CD4-positive, CD25-positive, alpha-beta regulatory T cell (primary cell): ENCODE data around the gene SMIM30. TPM values are rescaled to one million over a fixed set of nuclear protein-coding genes. Genes with fewer than 3 reads are reported as not detected.
"Not testable (repeated sequence)": the region's sequence is repeated elsewhere in the genome, so short reads cannot be mapped to it uniquely, and the experiment has no call there.

Source experiments
- ATAC-seq, 2 donors: fragments of 150-1000 bp; cut with Tn5 transposase; one replicate each; pipeline ENCODE4 v1.10.0; 2021; ENCODE audit warnings: low read depth in 2 of 2, moderate number of reproducible peaks in 2 of 2, moderate library complexity in 1 of 2
- DNase-seq, 3 donors: peaks; one replicate each; pipeline versions ENCODE4 v3.0.0 to v3.0.0-alpha.2; 2012 to 2022; ENCODE audit warnings: mixed read lengths in 1 of 3
- H3K27ac ChIP-seq: one replicate; pipeline ENCODE4 v1.7.0; 2013; ENCODE audit warnings: mild to moderate bottlenecking, low read length; ENCODE audit not compliant: insufficient read depth, poor library complexity, severe bottlenecking
- H3K27me3 ChIP-seq: one replicate; pipeline ENCODE4 v1.7.0; 2013; ENCODE audit warnings: low read length; ENCODE audit not compliant: control insufficient read depth, insufficient read depth
- H3K36me3 ChIP-seq: one replicate; pipeline ENCODE4 v1.7.0; 2013; ENCODE audit warnings: mild to moderate bottlenecking, low read length, moderate library complexity; ENCODE audit not compliant: control insufficient read depth, insufficient read depth
- H3K4me1 ChIP-seq: 2 replicates; pipeline ENCODE4 v1.7.0; 2013; ENCODE audit warnings: mild to moderate bottlenecking, low read length; ENCODE audit not compliant: insufficient read depth, control insufficient read depth, poor library complexity, severe bottlenecking
- H3K4me3 ChIP-seq: one replicate; pipeline ENCODE4 v1.7.0; 2013; ENCODE audit warnings: low read depth, mild to moderate bottlenecking, low read length, moderate library complexity
- H3K9me3 ChIP-seq, 2 experiments: 1 replicate in 1 of 2; 2 replicates in 1 of 2; pipeline ENCODE4 v1.7.0; 2013; ENCODE audit warnings: low read length in 2 of 2, mild to moderate bottlenecking in 1 of 2, moderate library complexity in 1 of 2; ENCODE audit not compliant: control insufficient read depth in 2 of 2
- H3K27ac Mint-ChIP-seq, 3 donors: one replicate each; pipeline ENCODE4 v1.8.0; 2020 to 2022; ENCODE audit warnings: mild to moderate bottlenecking in 3 of 3, mixed read lengths in 3 of 3, moderate library complexity in 2 of 3
- H3K27me3 Mint-ChIP-seq: one replicate; pipeline ENCODE4 v1.8.0; 2022; ENCODE audit warnings: mild to moderate bottlenecking, mixed read lengths
- H3K36me3 Mint-ChIP-seq: one replicate; pipeline ENCODE4 v1.8.0; 2020; ENCODE audit warnings: mixed read lengths
- H3K4me1 Mint-ChIP-seq, 4 donors: one replicate each; pipeline ENCODE4 v1.8.0; 2020 to 2022; ENCODE audit warnings: mixed read lengths in 4 of 4, mild to moderate bottlenecking in 1 of 4
- H3K4me3 Mint-ChIP-seq, 4 donors: one replicate each; pipeline ENCODE4 v1.8.0; 2020 to 2022; ENCODE audit warnings: mild to moderate bottlenecking in 4 of 4, mixed read lengths in 4 of 4, moderate library complexity in 3 of 4
- H3K9me3 Mint-ChIP-seq, 7 donors: one replicate each; pipeline ENCODE4 v1.8.0; 2020 to 2022; ENCODE audit warnings: mixed read lengths in 7 of 7, mild to moderate bottlenecking in 3 of 7, moderate library complexity in 2 of 7
- polyA plus RNA-seq, 4 donors: library from polyadenylated mRNA; unstranded; fragments of 300-500 nt; fragmentation: Illumina TruSeq; gene quantifications; one replicate each; pipeline ENCODE4 v1.2.3, GENCODE V29; 2021
- total RNA-seq: library from RNA; stranded (reverse); gene quantifications from one replicate; pipeline ENCODE4 v1.2.3, GENCODE V29; 2022

SMIM30 gene
- total and polyA plus RNA-seq, 5 donors from 2014 or later = 10.9 to 66.4 (median 49.1) TPM

- Histone ChIP-seq H3K4me3 (no peak overlapping the region), H3K9me3 (no peaks in the 10 kb centered on the region), H3K27me3 (peaks cover 3% of the 10 kb centered on the region), H3K27ac (no peak overlapping the region), H3K36me3 (no peaks in the 10 kb centered on the region), H3K4me1 (no peaks in the 10 kb centered on the region)
- H3K4me1 Mint-ChIP-seq = no peaks in the 10 kb centered on the region
- H3K9me3 Mint-ChIP-seq = peaks cover 0 to 2% (median 0%) of the 10 kb centered on the region in 7 donors
- no peaks in the 10 kb centered on the region for H3K36me3 Mint-ChIP-seq
- no peak for ATAC-seq
- no peak for DNase-seq
- H3K27ac Mint-ChIP-seq = no peak overlapping the region
- H3K4me3 Mint-ChIP-seq = no peak overlapping the region
- H3K27me3 Mint-ChIP-seq = no peaks in the 10 kb centered on the region
Observed at GRCh38 chr7:113128031-113128430, 9.7 kb upstream of the SMIM30 start.

- DNase-seq = no peak
- Mint-ChIP-seq H3K36me3 (no peaks in the 10 kb centered on the region), H3K9me3 (peaks cover 0 to 2% (median 0%) of the 10 kb centered on the region in 7 donors), H3K27me3 (no peaks in the 10 kb centered on the region), H3K27ac (no peak overlapping the region), H3K4me1 (no peaks in the 10 kb centered on the region), H3K4me3 (no peak overlapping the region)
- Histone ChIP-seq H3K36me3 (no peaks in the 10 kb centered on the region), H3K27ac (no peak overlapping the region), H3K27me3 (no peaks in the 10 kb centered on the region), H3K4me1 (no peaks in the 10 kb centered on the region), H3K9me3 (no peaks in the 10 kb centered on the region), H3K4me3 (no peak overlapping the region)
- no peak for ATAC-seq
Observed at GRCh38 chr7:113125728-113126127, 7.4 kb upstream of the SMIM30 start.

GRCh38 chr7:113122744-113123143 is 4.4 kb upstream of the SMIM30 start:
- no peaks in the 10 kb centered on the region for H3K9me3 ChIP-seq
- Mint-ChIP-seq H3K36me3 (peaks cover under 1% of the 10 kb centered on the region), H3K4me1 (peaks cover 7 to 23% (median 10%) of the 10 kb centered on the region in 4 donors), H3K4me3 (peak overlapping the region in 1 of 4 donors; percentile 17), H3K9me3 (peaks cover 0 to 6% (median 0%) of the 10 kb centered on the region in 7 donors), H3K27ac (peak overlapping the region in 1 of 3 donors; percentile 2), H3K27me3 (peaks cover 6% of the 10 kb centered on the region)
- no peak overlapping the region for H3K4me3 ChIP-seq
- no peaks in the 10 kb centered on the region for H3K36me3 ChIP-seq
- no peak overlapping the region for H3K27ac ChIP-seq
- no peaks in the 10 kb centered on the region for H3K27me3 ChIP-seq
- H3K4me1 ChIP-seq = peaks cover 11% of the 10 kb centered on the region
- no peak for ATAC-seq
- DNase-seq = no peak

GRCh38 chr7:113120647-113121046 is 2.3 kb upstream of the SMIM30 start:
- H3K36me3 Mint-ChIP-seq = peaks cover 7% of the 10 kb centered on the region
- DNase-seq (no peak), ATAC-seq (no peak)
- peaks cover 6% of the 10 kb centered on the region for H3K27me3 Mint-ChIP-seq
- H3K4me3 Mint-ChIP-seq = peak overlapping the region in 2 of 4 donors; percentile 23 to 30
- no peaks in the 10 kb centered on the region for H3K27me3 ChIP-seq
- peaks cover 5% of the 10 kb centered on the region for H3K36me3 ChIP-seq
- H3K4me1 Mint-ChIP-seq = peaks cover 9 to 28% (median 18%) of the 10 kb centered on the region in 4 donors
- no peak overlapping the region for H3K4me3 ChIP-seq
- no peak overlapping the region for H3K27ac Mint-ChIP-seq
- H3K27ac ChIP-seq = no peak overlapping the region
- peaks cover 0 to 6% (median 0%) of the 10 kb centered on the region in 7 donors for H3K9me3 Mint-ChIP-seq
- H3K4me1 ChIP-seq = peaks cover 13% of the 10 kb centered on the region
- no peaks in the 10 kb centered on the region for H3K9me3 ChIP-seq

- H3K27ac ChIP-seq = no peak overlapping the region
- peak overlapping the region; percentile 88 to 99 (median 97) for H3K4me3 Mint-ChIP-seq
- H3K9me3 Mint-ChIP-seq = peaks cover 0 to 6% (median 0%) of the 10 kb centered on the region in 7 donors
- peaks cover 6% of the 10 kb centered on the region for H3K27me3 Mint-ChIP-seq
- peak overlapping the region in 1 of 3 donors; percentile 97 for H3K27ac Mint-ChIP-seq
- DNase-seq (no peak), ATAC-seq (no peak)
- H3K4me1 Mint-ChIP-seq = peaks cover 15 to 32% (median 22%) of the 10 kb centered on the region in 4 donors
- peaks cover 13% of the 10 kb centered on the region for H3K4me1 ChIP-seq
- no peaks in the 10 kb centered on the region for H3K27me3 ChIP-seq
- H3K36me3 ChIP-seq = peaks cover 5% of the 10 kb centered on the region
- H3K4me3 ChIP-seq = peak overlapping the region; percentile 99
- peaks cover 11% of the 10 kb centered on the region for H3K36me3 Mint-ChIP-seq
- H3K9me3 ChIP-seq = no peaks in the 10 kb centered on the region
Observed at GRCh38 chr7:113119429-113119828, 1.1 kb upstream of the SMIM30 start.

- H3K27ac Mint-ChIP-seq = peak overlapping the region in 2 of 3 donors; percentile 65 to 97
- DNase-seq, H3K27me3 ChIP-seq, H3K36me3 ChIP-seq, H3K27ac ChIP-seq, H3K9me3 ChIP-seq, H3K27me3 Mint-ChIP-seq, H3K9me3 Mint-ChIP-seq, ATAC-seq: not testable (repeated sequence)
- Histone ChIP-seq H3K4me1 (peaks cover 13% of the 10 kb centered on the region), H3K4me3 (peak overlapping the region; percentile 99)
- H3K4me3 Mint-ChIP-seq = peak overlapping the region; percentile 51 to 96 (median 72)
- peaks cover 21 to 35% (median 25%) of the 10 kb centered on the region in 4 donors for H3K4me1 Mint-ChIP-seq
- peaks cover 18% of the 10 kb centered on the region for H3K36me3 Mint-ChIP-seq
Observed at GRCh38 chr7:113117374-113117774, 980 bp downstream of the SMIM30 start.

- Histone ChIP-seq H3K36me3 (peaks cover 5% of the 10 kb centered on the region), H3K27me3 (no peaks in the 10 kb centered on the region), H3K27ac (no peak overlapping the region), H3K4me3 (no peak overlapping the region), H3K9me3 (no peaks in the 10 kb centered on the region), H3K4me1 (peaks cover 11% of the 10 kb centered on the region)
- ATAC-seq = no peak
- no peak overlapping the region for H3K4me3 Mint-ChIP-seq
- H3K27ac Mint-ChIP-seq = no peak overlapping the region
- DNase-seq = peak in 1 of 3 donors; percentile 14
- H3K4me1 Mint-ChIP-seq = peaks cover 19 to 23% (median 21%) of the 10 kb centered on the region in 4 donors
- peaks cover 0 to 3% (median 0%) of the 10 kb centered on the region in 7 donors for H3K9me3 Mint-ChIP-seq
- peaks cover 8% of the 10 kb centered on the region for H3K27me3 Mint-ChIP-seq
- H3K36me3 Mint-ChIP-seq = peaks cover 21% of the 10 kb centered on the region
Observed at GRCh38 chr7:113113912-113114311, 4.4 kb downstream of the SMIM30 start.

- H3K4me3 Mint-ChIP-seq = no peak overlapping the region
Observed at GRCh38 chr7:113109718-113110117, 8.6 kb downstream of the SMIM30 start.

More at GRCh38 chr7:113109718-113110117, 8.6 kb downstream of the SMIM30 start:
- peak overlapping the region in 1 of 3 donors; percentile 84 for H3K27ac Mint-ChIP-seq
- H3K36me3 Mint-ChIP-seq = peaks cover 12% of the 10 kb centered on the region
- H3K27me3 ChIP-seq = no peaks in the 10 kb centered on the region
- no peaks in the 10 kb centered on the region for H3K4me1 ChIP-seq
- H3K4me3 ChIP-seq = no peak overlapping the region
- ATAC-seq = no peak
- H3K27me3 Mint-ChIP-seq = peaks cover 4% of the 10 kb centered on the region
- peaks cover 0 to 2% (median 0%) of the 10 kb centered on the region in 7 donors for H3K9me3 Mint-ChIP-seq
- no peak overlapping the region for H3K27ac ChIP-seq
- no peaks in the 10 kb centered on the region for H3K9me3 ChIP-seq
- H3K36me3 ChIP-seq = no peaks in the 10 kb centered on the region
- DNase-seq = no peak
- peaks cover 4 to 9% (median 6%) of the 10 kb centered on the region in 4 donors for H3K4me1 Mint-ChIP-seq
